Colonic mucosa (tissue), 4 donors: ENCODE results near the gene THAP3. TPM values are rescaled to one million over a fixed set of nuclear protein-coding genes. Genes with fewer than 3 reads are reported as not detected.

Experiments
- DNase-seq: peaks from one replicate; pipeline ENCODE4 v3.0.0-alpha.2; 2020
- H3K27ac ChIP-seq: fragments of 200-600 bp; one replicate; pipeline ENCODE4 v1.8.0; 2021
- H3K27me3 ChIP-seq: fragments of 200-600 bp; one replicate; pipeline ENCODE4 v1.8.0; 2021
- H3K36me3 ChIP-seq: fragments of 200-600 bp; one replicate; pipeline ENCODE4 v1.8.0; 2021
- H3K4me1 ChIP-seq: fragments of 200-600 bp; one replicate; pipeline ENCODE4 v1.8.0; 2021; ENCODE audit warnings: mild to moderate bottlenecking
- H3K4me3 ChIP-seq: fragments of 200-600 bp; one replicate; pipeline ENCODE4 v1.8.0; 2021
- H3K9ac ChIP-seq, 2 donors: one replicate each; pipeline ENCODE4 v1.7.0; 2013; ENCODE audit warnings: control low read depth in 2 of 2, low read depth in 2 of 2, low read length in 2 of 2
- H3K9me3 ChIP-seq: fragments of 200-600 bp; one replicate; pipeline ENCODE4 v1.8.0; 2021
- CTCF ChIP-seq: fragments of 200-600 bp; IDR thresholded peaks from one replicate; pipeline ENCODE4 v1.8.0; 2022; ENCODE audit warnings: antibody characterized with exemption, mild to moderate bottlenecking
- intact Hi-C: fragments of 100-400 bp; cut with DNase I; formaldehyde crosslinking; loops from one replicate; pipeline ENCODE4 v1.14.1; 2022
- total RNA-seq, 2 donors: library from RNA; stranded (reverse); fragmentation: NEBNext Ultra II Directional in 1 of 2; extraction: Animal tissue kit (Norgen Biotek cat#: 25700) in 1 of 2; gene quantifications; one replicate each; pipeline ENCODE4 v1.2.1, GENCODE V29; 2021
- donor health status: healthy.
- donor health status: DM: no; HTN: no; CAD: no.
- donor health status: DM: no; HTN: no; CAD: no.

THAP3 gene
- total RNA-seq, 2 donors from 2014 or later = 9.1 to 18.2 TPM

- Histone ChIP-seq H3K27ac (no peak overlapping the region), H3K36me3 (no peaks in the 10 kb centered on the region), H3K27me3 (no peaks in the 10 kb centered on the region), H3K4me1 (peaks cover 4% of the 10 kb centered on the region), H3K9me3 (no peaks in the 10 kb centered on the region), H3K9ac (no peak overlapping the region), H3K4me3 (no peak overlapping the region)
- no peak for TF ChIP-seq CTCF
- no peak for DNase-seq
- intact Hi-C loops = no loop called here
These were observed 31.6 kb upstream of the THAP3 start for GRCh38 chr1:6592865-6593593.

GRCh38 chr1:6593810-6594209 lies 30.9 kb upstream of the THAP3 start:
- Histone ChIP-seq H3K36me3 (no peaks in the 10 kb centered on the region), H3K4me3 (no peak overlapping the region), H3K4me1 (peaks cover 4% of the 10 kb centered on the region), H3K27ac (no peak overlapping the region), H3K9ac (no peak overlapping the region), H3K9me3 (no peaks in the 10 kb centered on the region), H3K27me3 (no peaks in the 10 kb centered on the region)
- TF ChIP-seq CTCF = no peak
- no peak for DNase-seq
- intact Hi-C loops = no loop called here

GRCh38 chr1:6594977-6595740 lies 29.5 kb upstream of the THAP3 start:
- TF ChIP-seq CTCF = no peak
- Histone ChIP-seq H3K27ac (no peak overlapping the region), H3K9me3 (no peaks in the 10 kb centered on the region), H3K27me3 (no peaks in the 10 kb centered on the region), H3K36me3 (no peaks in the 10 kb centered on the region), H3K9ac (no peak overlapping the region), H3K4me1 (peaks cover 5% of the 10 kb centered on the region), H3K4me3 (no peak overlapping the region)
- no peak for DNase-seq
- intact Hi-C loops = no loop called here

- H3K27me3 ChIP-seq = no peaks in the 10 kb centered on the region
- no peak overlapping the region for H3K27ac ChIP-seq
- H3K4me3 ChIP-seq = no peak overlapping the region
- peaks cover 10% of the 10 kb centered on the region for H3K4me1 ChIP-seq
- intact Hi-C loops = no loop called here
- no peaks in the 10 kb centered on the region for H3K9me3 ChIP-seq
- no peak for DNase-seq
- H3K9ac ChIP-seq = no peak overlapping the region
- no peaks in the 10 kb centered on the region for H3K36me3 ChIP-seq
- TF ChIP-seq CTCF = no peak
These were observed 28.3 kb upstream of the THAP3 start for GRCh38 chr1:6596351-6596750.

- DNase-seq = no peak
- no peaks in the 10 kb centered on the region for H3K36me3 ChIP-seq
- H3K9ac ChIP-seq = no peak overlapping the region
- H3K27ac ChIP-seq = no peak overlapping the region
- no peak for TF ChIP-seq CTCF
- H3K4me3 ChIP-seq = no peak overlapping the region
- no peaks in the 10 kb centered on the region for H3K9me3 ChIP-seq
- H3K27me3 ChIP-seq = no peaks in the 10 kb centered on the region
- peaks cover 10% of the 10 kb centered on the region for H3K4me1 ChIP-seq
- intact Hi-C loops = no loop called here
These were observed 27.5 kb upstream of the THAP3 start for GRCh38 chr1:6596886-6597776.
